ENCODE results near the gene DGKG. TPM values are rescaled to one million over a fixed set of nuclear protein-coding genes. Genes with fewer than 3 reads are reported as not detected.

DGKG gene
- total RNA-seq, 1 donor from 2014 or later = 0.04 TPM

DNA sequence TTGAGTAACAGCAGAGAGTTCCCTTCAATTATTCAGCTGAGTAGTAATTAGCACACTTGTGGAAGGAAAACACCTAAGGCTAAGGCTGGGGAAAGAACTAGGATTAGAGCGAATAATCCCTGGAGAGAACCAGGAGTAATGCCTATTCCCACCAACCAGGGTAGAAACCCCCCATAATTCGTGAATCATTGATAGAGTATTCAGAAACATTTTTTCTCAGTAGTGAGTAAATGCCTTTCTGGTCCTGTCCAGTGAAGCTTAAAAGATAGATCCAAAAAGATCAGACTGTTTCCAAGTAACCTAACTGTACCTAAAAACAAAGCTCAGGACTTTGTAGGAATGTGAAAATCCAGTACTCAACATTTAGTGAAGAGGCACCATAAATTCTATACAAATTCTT, 71.2 kb downstream of the DGKG start:
- Mint-ChIP-seq H3K36me3 (no peaks in the 10 kb centered on the region), H3K27ac (no peak overlapping the region), H3K4me1 (no peaks in the 10 kb centered on the region), H3K9me3 (no peaks in the 10 kb centered on the region), H3K27me3 (ENCODE audit: low read depth) (peaks cover 29% of the 10 kb centered on the region), H3K4me3 (no peak overlapping the region)
- no peak for DNase-seq (ENCODE audit: low spot score in 2 of 2, unreplicated experiment in 2 of 2)
- TF ChIP-seq, protein P1, sequence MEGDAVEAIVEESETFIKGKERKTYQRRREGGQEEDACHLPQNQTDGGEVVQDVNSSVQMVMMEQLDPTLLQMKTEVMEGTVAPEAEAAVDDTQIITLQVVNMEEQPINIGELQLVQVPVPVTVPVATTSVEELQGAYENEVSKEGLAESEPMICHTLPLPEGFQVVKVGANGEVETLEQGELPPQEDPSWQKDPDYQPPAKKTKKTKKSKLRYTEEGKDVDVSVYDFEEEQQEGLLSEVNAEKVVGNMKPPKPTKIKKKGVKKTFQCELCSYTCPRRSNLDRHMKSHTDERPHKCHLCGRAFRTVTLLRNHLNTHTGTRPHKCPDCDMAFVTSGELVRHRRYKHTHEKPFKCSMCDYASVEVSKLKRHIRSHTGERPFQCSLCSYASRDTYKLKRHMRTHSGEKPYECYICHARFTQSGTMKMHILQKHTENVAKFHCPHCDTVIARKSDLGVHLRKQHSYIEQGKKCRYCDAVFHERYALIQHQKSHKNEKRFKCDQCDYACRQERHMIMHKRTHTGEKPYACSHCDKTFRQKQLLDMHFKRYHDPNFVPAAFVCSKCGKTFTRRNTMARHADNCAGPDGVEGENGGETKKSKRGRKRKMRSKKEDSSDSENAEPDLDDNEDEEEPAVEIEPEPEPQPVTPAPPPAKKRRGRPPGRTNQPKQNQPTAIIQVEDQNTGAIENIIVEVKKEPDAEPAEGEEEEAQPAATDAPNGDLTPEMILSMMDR (IDR thresholded peaks at IDR 0.05; ENCODE audit: unreplicated experiment) = no peak

DNA sequence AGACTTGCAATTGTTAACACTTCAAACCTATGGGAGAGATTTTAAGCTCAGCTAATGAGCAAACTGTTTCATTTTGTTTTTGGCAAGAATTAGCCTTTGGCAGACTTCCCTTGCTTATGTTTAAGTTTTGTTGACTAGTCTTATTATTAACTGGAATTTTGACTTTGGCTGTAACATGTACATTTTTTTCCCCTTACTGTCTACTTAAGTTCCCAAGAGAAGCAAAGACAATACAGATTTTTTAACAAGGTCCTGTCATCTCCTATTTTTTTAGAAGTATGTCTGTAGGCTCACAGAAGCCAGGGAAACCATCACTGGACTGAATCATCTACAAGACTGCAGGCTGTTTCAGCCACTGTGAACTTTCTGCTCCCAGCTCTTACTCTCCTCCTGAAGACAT, 74.3 kb downstream of the DGKG start:
- DNase-seq (ENCODE audit: low spot score in 2 of 2, unreplicated experiment in 2 of 2) = no peak
- Mint-ChIP-seq H3K9me3 (no peaks in the 10 kb centered on the region), H3K27me3 (ENCODE audit: low read depth) (peaks cover 33% of the 10 kb centered on the region), H3K4me1 (no peaks in the 10 kb centered on the region), H3K36me3 (no peaks in the 10 kb centered on the region), H3K27ac (no peak overlapping the region), H3K4me3 (no peak overlapping the region)
- TF ChIP-seq, protein P1 (IDR thresholded peaks at IDR 0.05; ENCODE audit: unreplicated experiment) = no peak

DNA sequence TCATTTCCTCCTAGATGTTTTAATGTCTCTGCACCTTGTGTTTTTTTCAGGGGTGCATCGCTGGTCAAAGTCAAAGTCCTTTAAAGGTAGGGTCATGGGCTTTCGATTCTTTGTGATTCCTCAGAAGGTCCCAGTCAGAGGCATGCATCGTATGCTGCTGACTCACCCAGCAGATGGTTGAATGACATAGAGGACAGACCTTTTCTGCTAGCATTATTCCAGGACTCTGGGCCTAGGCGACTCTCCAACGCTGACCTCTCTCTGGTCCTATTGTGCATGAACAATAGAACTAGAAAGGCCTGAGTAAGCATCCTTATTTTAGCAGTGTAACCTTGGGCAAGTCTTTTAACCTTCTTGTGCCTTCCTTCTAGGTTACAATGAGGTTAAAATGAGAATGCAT, 75.9 kb downstream of the DGKG start:
- H3K27ac Mint-ChIP-seq = no peak overlapping the region
- no peak overlapping the region for H3K4me3 Mint-ChIP-seq
- DNase-seq (ENCODE audit: low spot score in 2 of 2, unreplicated experiment in 2 of 2) = no peak
- H3K27me3 Mint-ChIP-seq (ENCODE audit: low read depth) = peaks cover 35% of the 10 kb centered on the region
- peaks cover under 1% of the 10 kb centered on the region for H3K4me1 Mint-ChIP-seq
- no peaks in the 10 kb centered on the region for H3K9me3 Mint-ChIP-seq
- no peaks in the 10 kb centered on the region for H3K36me3 Mint-ChIP-seq
- TF ChIP-seq, protein P1 (IDR thresholded peaks at IDR 0.05; ENCODE audit: unreplicated experiment) = no peak

DNA sequence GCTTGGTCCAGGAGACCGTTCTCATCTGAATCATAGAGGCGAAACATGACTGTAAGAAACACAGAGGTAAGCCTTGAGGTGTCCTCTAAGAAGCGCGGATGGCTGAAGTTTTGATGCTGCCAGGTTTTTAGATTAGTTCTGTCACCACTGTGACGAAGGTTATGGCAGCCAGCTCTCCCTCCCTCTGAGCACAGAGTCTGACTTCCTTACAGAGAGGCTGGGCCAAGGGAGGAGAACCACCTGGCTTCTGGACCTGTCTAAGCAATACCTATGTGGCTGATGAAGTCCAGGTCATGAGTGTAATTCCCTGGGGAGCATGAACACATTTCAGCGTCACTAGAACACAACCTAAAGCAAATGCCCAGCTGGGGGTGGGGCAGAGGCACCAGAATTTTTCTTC, 77.4 kb downstream of the DGKG start:
- no peaks in the 10 kb centered on the region for H3K9me3 Mint-ChIP-seq
- no peak for DNase-seq (ENCODE audit: low spot score in 2 of 2, unreplicated experiment in 2 of 2)
- H3K27ac Mint-ChIP-seq = no peak overlapping the region
- H3K36me3 Mint-ChIP-seq = no peaks in the 10 kb centered on the region
- H3K4me3 Mint-ChIP-seq = no peak overlapping the region
- peaks cover 4% of the 10 kb centered on the region for H3K4me1 Mint-ChIP-seq
- TF ChIP-seq, protein P1 (IDR thresholded peaks at IDR 0.05; ENCODE audit: unreplicated experiment) = no peak
- peaks cover 39% of the 10 kb centered on the region for H3K27me3 Mint-ChIP-seq (ENCODE audit: low read depth)

DNA sequence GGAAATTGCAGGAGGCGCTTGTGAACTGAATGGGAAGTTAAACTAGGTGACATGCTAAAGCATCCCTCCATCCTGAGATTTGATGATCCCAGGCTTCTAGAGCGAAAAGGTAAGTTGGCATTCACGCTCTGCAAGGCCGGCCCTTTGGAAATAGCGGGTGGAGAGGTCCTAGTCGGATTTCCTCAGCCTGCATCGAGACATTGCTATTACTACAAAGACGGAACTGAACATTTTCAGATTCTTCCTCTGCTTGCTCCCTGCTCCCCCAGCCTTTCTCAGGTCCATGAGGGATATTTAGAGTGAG, 77.7 kb downstream of the DGKG start:
- Mint-ChIP-seq H3K4me1 (peaks cover 4% of the 10 kb centered on the region), H3K27me3 (ENCODE audit: low read depth) (peaks cover 40% of the 10 kb centered on the region), H3K27ac (no peak overlapping the region), H3K4me3 (no peak overlapping the region), H3K36me3 (no peaks in the 10 kb centered on the region), H3K9me3 (no peaks in the 10 kb centered on the region)
- no peak for DNase-seq (ENCODE audit: low spot score in 2 of 2, unreplicated experiment in 2 of 2)
- TF ChIP-seq, protein P1 (IDR thresholded peaks at IDR 0.05; ENCODE audit: unreplicated experiment) = no peak

DNA sequence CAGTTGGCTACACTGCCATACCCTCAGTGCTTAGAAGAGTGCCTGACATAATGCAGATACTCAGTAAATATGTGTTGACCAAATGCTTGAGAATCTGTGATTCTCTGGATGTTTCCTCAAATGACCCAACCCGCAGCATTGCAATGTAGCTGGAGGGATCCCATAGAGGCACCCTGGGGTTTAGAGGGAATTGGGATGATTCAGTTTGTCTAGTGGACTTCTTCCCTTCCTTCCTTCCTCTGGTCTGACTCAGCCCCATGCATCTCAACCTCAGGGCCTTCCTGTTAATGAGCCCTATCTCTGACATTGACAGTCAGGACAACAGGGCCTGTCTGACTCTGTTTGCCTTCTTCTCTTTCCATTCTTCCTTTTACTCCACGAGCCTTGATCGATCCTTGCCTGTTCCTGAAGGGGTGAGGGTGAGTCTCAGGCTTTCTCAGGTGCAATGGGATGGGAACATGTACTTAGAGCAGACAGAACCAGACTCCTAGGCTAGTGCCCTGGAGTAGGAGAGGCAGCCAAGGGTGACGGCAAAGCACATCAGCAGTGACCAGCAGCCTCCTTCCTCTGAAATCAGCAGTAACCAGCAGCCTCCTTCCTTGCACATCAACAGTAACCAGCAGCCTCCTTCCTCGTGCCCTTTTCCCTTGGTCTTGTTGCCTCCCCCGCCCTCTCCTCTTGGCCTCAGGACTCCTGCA, 78.2 kb downstream of the DGKG start:
- H3K36me3 Mint-ChIP-seq = no peaks in the 10 kb centered on the region
- H3K4me3 Mint-ChIP-seq = no peak overlapping the region
- peaks cover 45% of the 10 kb centered on the region for H3K27me3 Mint-ChIP-seq (ENCODE audit: low read depth)
- no peaks in the 10 kb centered on the region for H3K9me3 Mint-ChIP-seq
- TF ChIP-seq, protein P1 (IDR thresholded peaks at IDR 0.05; ENCODE audit: unreplicated experiment) = no peak
- no peak overlapping the region for H3K27ac Mint-ChIP-seq
- no peak for DNase-seq (ENCODE audit: low spot score in 2 of 2, unreplicated experiment in 2 of 2)
- peaks cover 4% of the 10 kb centered on the region for H3K4me1 Mint-ChIP-seq
